Fibroblast of lung (primary cell): Measurements from ENCODE around the gene CHTF8. TPM values are rescaled to one million over a fixed set of nuclear protein-coding genes. Genes with fewer than 3 reads are reported as not detected.

ENCODE experiments used
- DNase-seq, 2 donors: peaks; one replicate each; pipeline versions ENCODE4 v3.0.0 to v3.0.0-alpha.2; 2010; ENCODE audit warnings: low read depth in 2 of 2
- H2AFZ ChIP-seq: 2 replicates; pipeline ENCODE4 v1.5.1; 2012; ENCODE audit warnings: low read length, control low read depth, inconsistent platforms
- H3K27ac ChIP-seq: 2 replicates; pipeline ENCODE4 v1.5.1; 2011; ENCODE audit warnings: low read length, control low read depth; ENCODE audit not compliant: insufficient read depth
- H3K27me3 ChIP-seq: 2 replicates; pipeline ENCODE4 v1.5.1; 2011; ENCODE audit warnings: mild to moderate bottlenecking, low read length; ENCODE audit not compliant: control insufficient read depth, insufficient read depth
- H3K36me3 ChIP-seq: 2 replicates; pipeline ENCODE4 v1.5.1; 2011; ENCODE audit warnings: low read length; ENCODE audit not compliant: control insufficient read depth, insufficient read depth
- H3K4me1 ChIP-seq: 2 replicates; pipeline ENCODE4 v1.5.1; 2011; ENCODE audit warnings: low read length; ENCODE audit not compliant: control insufficient read depth, insufficient read depth; ENCODE audit errors: extremely low read depth
- H3K4me2 ChIP-seq: 2 replicates; pipeline ENCODE4 v1.5.1; 2011; ENCODE audit warnings: low read length, control low read depth; ENCODE audit not compliant: insufficient read depth; ENCODE audit errors: extremely low read depth
- H3K4me3 ChIP-seq, 4 experiments: fragments of 200-600 bp in 1 of 4; sonication (generic) in 1 of 4; replicated peaks in 1 of 4; 2 replicates each; pipeline ENCODE4 v1.5.1; 2011 to 2016; ENCODE audit warnings: low read length in 4 of 4, low read depth in 3 of 4, mild to moderate bottlenecking in 3 of 4, control low read depth in 2 of 4, inconsistent platforms in 1 of 4, mixed read lengths in 1 of 4; ENCODE audit not compliant: insufficient read depth in 1 of 4; ENCODE audit errors: control extremely low read depth in 1 of 4
- H3K79me2 ChIP-seq: 2 replicates; pipeline ENCODE4 v1.5.1; 2012; ENCODE audit warnings: mild to moderate bottlenecking, low read length, inconsistent platforms; ENCODE audit not compliant: control insufficient read depth, insufficient read depth
- H3K9ac ChIP-seq: 2 replicates; pipeline ENCODE4 v1.5.1; 2011; ENCODE audit warnings: mild to moderate bottlenecking, low read length, control low read depth; ENCODE audit not compliant: insufficient read depth
- H3K9me3 ChIP-seq: 2 replicates; pipeline ENCODE4 v1.5.1; 2012; ENCODE audit warnings: low read depth, low read length; ENCODE audit not compliant: control insufficient read depth, insufficient read depth
- H4K20me1 ChIP-seq: 2 replicates; pipeline ENCODE4 v1.5.1; 2011; ENCODE audit warnings: low read length; ENCODE audit not compliant: control insufficient read depth, insufficient read depth; ENCODE audit errors: extremely low read depth
- CTCF ChIP-seq, 2 donors: IDR thresholded peaks in 1 of 2; conservative IDR thresholded peaks in 1 of 2; 1 replicate in 1 of 2; 2 replicates in 1 of 2; pipeline ENCODE4 v1.5.1; 2011 to 2012; ENCODE audit warnings: low read length in 2 of 2, control low read depth in 1 of 2, inconsistent platforms in 1 of 2, low read depth in 1 of 2, mild to moderate bottlenecking in 1 of 2
- EZH2 ChIP-seq: IDR thresholded peaks from 2 replicates; pipeline ENCODE4 v1.5.1; 2012; ENCODE audit warnings: low read length, control low read depth, mild to moderate bottlenecking; ENCODE audit errors: missing control alignments
- polyA plus RNA-seq, 2 donors: library from polyadenylated mRNA; depleted of rRNA in 1 of 2; stranded (reverse) in 1 of 2; unstranded in 1 of 2; fragments of >200 nt; gene quantifications; 2 replicates each; pipeline ENCODE4 v1.2.1, GENCODE V29; 2011 to 2012; ENCODE audit warnings: missing spikeins in 1 of 2
- total RNA-seq: library from RNA; depleted of rRNA; stranded (reverse); fragments of >200 nt; gene quantifications from 2 replicates; pipeline ENCODE4 v1.2.1, GENCODE V29; 2014

CHTF8 gene
- total and polyA plus RNA-seq, 2 donors (not counting 1 experiment from before 2014, with no cell fraction given): 55.7 to 74.3 TPM

DNA sequence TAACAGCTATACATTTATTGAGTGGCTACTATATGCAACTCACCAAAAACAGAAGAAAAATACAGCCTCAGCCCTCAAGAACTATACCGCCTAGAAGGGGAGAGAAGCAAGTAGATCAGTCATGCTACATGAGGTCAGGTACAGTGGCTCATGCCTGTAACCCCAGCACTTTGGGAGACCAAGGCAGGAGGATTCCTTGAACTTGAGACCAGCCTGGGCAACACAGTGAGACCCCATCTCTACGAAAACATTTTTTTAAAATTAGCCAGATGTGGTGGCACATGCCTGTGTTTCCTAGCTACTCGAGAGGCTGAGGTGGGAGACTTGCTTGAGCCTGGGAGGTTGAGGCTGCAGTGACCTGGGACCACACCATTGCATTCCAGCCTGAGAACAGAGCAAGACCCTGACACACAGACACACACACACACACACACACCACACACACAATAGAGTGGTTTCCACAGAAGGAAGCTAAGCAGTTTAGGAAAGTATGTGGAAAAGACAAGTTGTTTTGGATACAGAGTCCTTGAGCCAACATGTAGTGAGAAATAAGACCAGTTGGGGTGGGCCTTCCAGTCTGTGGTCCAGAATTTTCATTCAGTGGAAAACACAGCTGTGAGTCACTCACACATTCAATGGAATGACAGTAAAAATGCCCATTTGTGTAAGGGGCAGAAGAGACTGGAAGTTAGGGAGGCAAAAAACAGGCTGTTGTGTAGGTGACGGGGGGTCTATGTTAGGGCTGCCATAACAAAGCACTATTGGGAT is 43.8 kb upstream of the CHTF8 start:
- no peak overlapping the region for H3K4me2 ChIP-seq
- H3K9ac ChIP-seq: no peak overlapping the region
- no peaks in the 10 kb centered on the region for H3K36me3 ChIP-seq
- H3K4me1 ChIP-seq: peaks cover 13% of the 10 kb centered on the region
- peak; percentile 78 to 86 for DNase-seq
- TF ChIP-seq CTCF (conservative IDR thresholded peaks at IDR 0.05 in 1 of 2, IDR thresholded peaks at IDR 0.05 in 1 of 2; ENCODE audit: low read depth in 1 of 2, low read length in 2 of 2): no peak
- no peak for TF ChIP-seq EZH2
- no peak overlapping the region for H2AFZ ChIP-seq
- no peaks in the 10 kb centered on the region for H3K9me3 ChIP-seq
- H3K27me3 ChIP-seq: no peaks in the 10 kb centered on the region
- no peaks in the 10 kb centered on the region for H3K79me2 ChIP-seq
- peak overlapping the region; percentile 51 for H3K27ac ChIP-seq
- no peaks in the 10 kb centered on the region for H4K20me1 ChIP-seq
- no peak overlapping the region for H3K4me3 ChIP-seq

- peak; percentile 62 to 90 for DNase-seq
Observed at GRCh38 chr16:69171325-69172084, 39.1 kb upstream of the CHTF8 start.

More at GRCh38 chr16:69171325-69172084, 39.1 kb upstream of the CHTF8 start:
- no peak overlapping the region for H3K4me3 ChIP-seq
- H4K20me1 ChIP-seq: no peaks in the 10 kb centered on the region
- peaks cover 2% of the 10 kb centered on the region for H3K36me3 ChIP-seq
- peak overlapping the region; percentile 8 for H3K4me2 ChIP-seq
- no peaks in the 10 kb centered on the region for H3K9me3 ChIP-seq
- H3K4me1 ChIP-seq: peaks cover 19% of the 10 kb centered on the region
- H3K27ac ChIP-seq: peak overlapping the region; percentile 42
- no peak overlapping the region for H3K9ac ChIP-seq
- no peaks in the 10 kb centered on the region for H3K27me3 ChIP-seq
- H3K79me2 ChIP-seq: no peaks in the 10 kb centered on the region
- no peak overlapping the region for H2AFZ ChIP-seq
- TF ChIP-seq CTCF (conservative IDR thresholded peaks at IDR 0.05 in 1 of 2, IDR thresholded peaks at IDR 0.05 in 1 of 2; ENCODE audit: low read depth in 1 of 2, low read length in 2 of 2): no peak
- TF ChIP-seq EZH2: no peak
